Activated naive CD8-positive, alpha-beta T cell treated with anti-CD3 and anti-CD28 coated beads, Interleukin-2, amount 10 ng/mL, durations not matched to agents 7 days and 5 days (primary cell): ENCODE results near the gene MRPL23. TPM values are rescaled to one million over a fixed set of nuclear protein-coding genes. Genes with fewer than 3 reads are reported as not detected.

ENCODE experiments used
- ATAC-seq: fragments of 150-1000 bp; cut with Tn5 transposase; one replicate; pipeline ENCODE4 v1.10.0; 2021; ENCODE audit warnings: low read depth, moderate library complexity
- POLR2A ChIA-PET: fragments of 350-600 bp; sonication (Branson Sonifier 250); formaldehyde crosslinking; loops from one replicate; lab custom pipeline; 2021; ENCODE audit warnings: antibody characterized with exemption; lab: Charles Lee
- DNase-seq: peaks from one replicate; pipeline ENCODE4 v3.0.0; 2021
- H3K27ac Mint-ChIP-seq: one replicate; pipeline ENCODE4 v1.8.0; 2022; ENCODE audit warnings: mild to moderate bottlenecking, mixed read lengths
- H3K27me3 Mint-ChIP-seq: one replicate; pipeline ENCODE4 v1.8.0; 2022; ENCODE audit warnings: mild to moderate bottlenecking, moderate library complexity, mixed read lengths
- H3K36me3 Mint-ChIP-seq: one replicate; pipeline ENCODE4 v1.8.0; 2021; ENCODE audit warnings: mild to moderate bottlenecking, mixed read lengths
- H3K4me1 Mint-ChIP-seq: one replicate; pipeline ENCODE4 v1.8.0; 2021; ENCODE audit warnings: mixed read lengths
- H3K4me3 Mint-ChIP-seq: one replicate; pipeline ENCODE4 v1.8.0; 2022; ENCODE audit warnings: mild to moderate bottlenecking, moderate library complexity, mixed read lengths
- H3K9me3 Mint-ChIP-seq: one replicate; pipeline ENCODE4 v1.8.0; 2021; ENCODE audit warnings: mixed read lengths
- total RNA-seq, 2 experiments: library from RNA; stranded (reverse); gene quantifications; one replicate each; pipeline ENCODE4 v1.2.3, GENCODE V29; 2021

Gene MRPL23
- total RNA-seq, 2 experiments from 2014 or later, result 76.2 to 77.7 TPM

GRCh38 chr11:1917523-1918435 is 29.4 kb upstream of the MRPL23 start:
- Mint-ChIP-seq H3K36me3 (peaks cover 5% of the 10 kb centered on the region), H3K4me3 (no peak overlapping the region), H3K27me3 (peaks cover 2% of the 10 kb centered on the region), H3K9me3 (peaks cover 4% of the 10 kb centered on the region), H3K27ac (no peak overlapping the region), H3K4me1 (peaks cover 8% of the 10 kb centered on the region)
- DNase-seq (peak; percentile 37), ATAC-seq (peak; percentile 15)
- POLR2A ChIA-PET, result interaction anchor here (3.6 kb wide), 1 partner anchor 28 kb away, joined by 31 read pairs; no protein-coding TSS in a partner anchor

- no peak for ATAC-seq
These were observed 28.5 kb upstream of the MRPL23 start for GRCh38 chr11:1918436-1919315.

GRCh38 chr11:1919391-1920127 is 27.6 kb upstream of the MRPL23 start, which contains the start of gene TNNT3:
Gene TNNT3 (plus strand): TSS chr11:1919703. CDS start chr11:1922875, 3,172 bp downstream.
- Mint-ChIP-seq H3K27me3 (no peaks in the 10 kb centered on the region), H3K9me3 (peaks cover 2% of the 10 kb centered on the region), H3K27ac (no peak within 1 kb of the TSS), H3K4me1 (peaks cover 7% of the 10 kb centered on the region), H3K36me3 (peaks cover 5% of the 10 kb centered on the region), H3K4me3 (no peak within 1 kb of the TSS)
- DNase-seq (no peak), ATAC-seq (no peak)
- POLR2A ChIA-PET, result interaction anchor here (1.0 to 3.6 kb wide), 3 partner anchors 16 to 30 kb away, joined by 3 to 31 read pairs (median 4); no protein-coding TSS in a partner anchor

More at GRCh38 chr11:1918436-1919315, 28.5 kb upstream of the MRPL23 start:
- peaks cover 5% of the 10 kb centered on the region for H3K36me3 Mint-ChIP-seq
- peaks cover 2% of the 10 kb centered on the region for H3K27me3 Mint-ChIP-seq
- H3K4me3 Mint-ChIP-seq, result no peak overlapping the region
- POLR2A ChIA-PET, result interaction anchor here (1.0 to 3.6 kb wide), 2 partner anchors 19 to 29 kb away, joined by 4 to 31 read pairs; no protein-coding TSS in a partner anchor
- no peak overlapping the region for H3K27ac Mint-ChIP-seq
- H3K9me3 Mint-ChIP-seq, result peaks cover 4% of the 10 kb centered on the region
- peaks cover 9% of the 10 kb centered on the region for H3K4me1 Mint-ChIP-seq
- peak; percentile 37 for DNase-seq

GRCh38 chr11:1920128-1920908 is 26.8 kb upstream of the MRPL23 start:
- POLR2A ChIA-PET, result interaction anchor here (0.7 to 1.3 kb wide), 3 partner anchors 15 to 31 kb away, joined by 3 to 4 read pairs (median 3); no protein-coding TSS in a partner anchor
- Mint-ChIP-seq H3K9me3 (no peaks in the 10 kb centered on the region), H3K27me3 (no peaks in the 10 kb centered on the region), H3K27ac (no peak overlapping the region), H3K4me3 (no peak overlapping the region), H3K36me3 (peaks cover 3% of the 10 kb centered on the region), H3K4me1 (peaks cover 5% of the 10 kb centered on the region)
- DNase-seq (no peak), ATAC-seq (no peak)

- DNase-seq (peak; percentile 30), ATAC-seq (no peak)
- Mint-ChIP-seq H3K9me3 (no peaks in the 10 kb centered on the region), H3K27ac (no peak overlapping the region), H3K27me3 (no peaks in the 10 kb centered on the region), H3K4me3 (no peak overlapping the region), H3K36me3 (no peaks in the 10 kb centered on the region), H3K4me1 (peaks cover 2% of the 10 kb centered on the region)
- POLR2A ChIA-PET, result interaction anchor here (0.7 to 1.8 kb wide), 6 partner anchors 14 to 68 kb away, joined by 3 to 12 read pairs (median 3); partner anchors contain the start of gene LSP1
These were observed 26.1 kb upstream of the MRPL23 start for GRCh38 chr11:1920909-1921573.

- POLR2A ChIA-PET, result interaction anchor here (1.0 to 1.8 kb wide), 4 partner anchors 31 to 69 kb away, joined by 3 to 12 read pairs (median 4); partner anchors contain the start of gene LSP1
- DNase-seq (no peak), ATAC-seq (no peak)
- Mint-ChIP-seq H3K36me3 (no peaks in the 10 kb centered on the region), H3K9me3 (no peaks in the 10 kb centered on the region), H3K4me1 (peaks cover 2% of the 10 kb centered on the region), H3K27me3 (no peaks in the 10 kb centered on the region), H3K27ac (no peak overlapping the region), H3K4me3 (no peak overlapping the region)
These were observed 25.5 kb upstream of the MRPL23 start for GRCh38 chr11:1921574-1922141.

- H3K36me3 Mint-ChIP-seq, result no peaks in the 10 kb centered on the region
- POLR2A ChIA-PET, result interaction anchor here (1.8 kb wide), 2 partner anchors 32 to 41 kb away, joined by 6 to 12 read pairs; no protein-coding TSS in a partner anchor
- no peak overlapping the region for H3K4me3 Mint-ChIP-seq
- H3K9me3 Mint-ChIP-seq, result no peaks in the 10 kb centered on the region
- H3K27ac Mint-ChIP-seq, result no peak overlapping the region
- DNase-seq (no peak), ATAC-seq (no peak)
- H3K27me3 Mint-ChIP-seq, result no peaks in the 10 kb centered on the region
- peaks cover 2% of the 10 kb centered on the region for H3K4me1 Mint-ChIP-seq
These were observed 24.6 kb upstream of the MRPL23 start for GRCh38 chr11:1922481-1923081.

- H3K36me3 Mint-ChIP-seq, result no peaks in the 10 kb centered on the region
- POLR2A ChIA-PET, result no interaction called here
- peaks cover 2% of the 10 kb centered on the region for H3K4me1 Mint-ChIP-seq
- DNase-seq, result no peak
- H3K27ac Mint-ChIP-seq, result no peak overlapping the region
- H3K9me3 Mint-ChIP-seq, result no peaks in the 10 kb centered on the region
- H3K4me3 Mint-ChIP-seq, result no peak overlapping the region
- no peak for ATAC-seq
- H3K27me3 Mint-ChIP-seq, result no peaks in the 10 kb centered on the region
These were observed 23.8 kb upstream of the MRPL23 start for GRCh38 chr11:1923201-1923956.

- Mint-ChIP-seq H3K4me3 (no peak overlapping the region), H3K4me1 (peaks cover 2% of the 10 kb centered on the region), H3K27ac (no peak overlapping the region), H3K36me3 (no peaks in the 10 kb centered on the region), H3K9me3 (no peaks in the 10 kb centered on the region), H3K27me3 (no peaks in the 10 kb centered on the region)
- POLR2A ChIA-PET, result no interaction called here
- DNase-seq, result no peak
- ATAC-seq, result no peak
These were observed 23.0 kb upstream of the MRPL23 start for GRCh38 chr11:1924181-1924580.

GRCh38 chr11:1924646-1925372 is 22.3 kb upstream of the MRPL23 start:
- peaks cover 2% of the 10 kb centered on the region for H3K27me3 Mint-ChIP-seq
- no peaks in the 10 kb centered on the region for H3K9me3 Mint-ChIP-seq
- POLR2A ChIA-PET, result no interaction called here
- no peak for DNase-seq
- H3K27ac Mint-ChIP-seq, result no peak overlapping the region
- peaks cover 4% of the 10 kb centered on the region for H3K4me1 Mint-ChIP-seq
- H3K36me3 Mint-ChIP-seq, result no peaks in the 10 kb centered on the region
- ATAC-seq, result no peak
- no peak overlapping the region for H3K4me3 Mint-ChIP-seq
